Activated naive CD4-positive, alpha-beta T cell treated with anti-CD3 and anti-CD28 coated beads, Interleukin-2, amount 50 U/mL, for 24 hours (primary cell): ENCODE results near the gene SSX2IP.
A peak's percentile ranks its signal among the peaks of the same experiment; 100 is the strongest.
"Not testable (repeated sequence)": the region's sequence is repeated elsewhere in the genome, so short reads cannot be mapped to it uniquely, and the experiment has no call there.

Source experiments
- H3K27ac Mint-ChIP-seq: one replicate; pipeline ENCODE4 v1.8.0; 2021; ENCODE audit warnings: mild to moderate bottlenecking, mixed read lengths
- H3K27me3 Mint-ChIP-seq: one replicate; pipeline ENCODE4 v1.8.0; 2021; ENCODE audit warnings: mixed read lengths
- H3K36me3 Mint-ChIP-seq: one replicate; pipeline ENCODE4 v1.8.0; 2021; ENCODE audit warnings: mixed read lengths
- H3K4me1 Mint-ChIP-seq: one replicate; pipeline ENCODE4 v1.8.0; 2021; ENCODE audit warnings: mixed read lengths
- H3K4me3 Mint-ChIP-seq: one replicate; pipeline ENCODE4 v1.8.0; 2021; ENCODE audit warnings: mild to moderate bottlenecking, mixed read lengths
- H3K9me3 Mint-ChIP-seq: one replicate; pipeline ENCODE4 v1.8.0; 2021; ENCODE audit warnings: mixed read lengths

Gene SSX2IP

GRCh38 chr1:84690397-84691121 is at the start of gene SSX2IP:
TSS of gene SSX2IP (minus strand) at chr1:84690461. CDS start at chr1:84671219, 19,242 bp downstream.
- Mint-ChIP-seq H3K4me3 (peak within 1 kb of the TSS; percentile 97), H3K27me3 (no peaks in the 10 kb centered on the region), H3K36me3 (no peaks in the 10 kb centered on the region), H3K9me3 (no peaks in the 10 kb centered on the region), H3K4me1 (peaks cover 70% of the 10 kb centered on the region), H3K27ac (peak within 1 kb of the TSS; percentile 97)

GRCh38 chr1:84738237-84738636 is 48.0 kb upstream of the SSX2IP start:
- Mint-ChIP-seq H3K4me3 (no peak overlapping the region), H3K9me3 (no peaks in the 10 kb centered on the region), H3K27ac (no peak overlapping the region), H3K36me3 (no peaks in the 10 kb centered on the region), H3K27me3 (no peaks in the 10 kb centered on the region), H3K4me1 (no peaks in the 10 kb centered on the region)

GRCh38 chr1:84737590-84737989 is 47.3 kb upstream of the SSX2IP start:
- Mint-ChIP-seq H3K9me3 (no peaks in the 10 kb centered on the region), H3K27ac (no peak overlapping the region), H3K4me1 (no peaks in the 10 kb centered on the region), H3K4me3 (no peak overlapping the region), H3K36me3 (no peaks in the 10 kb centered on the region), H3K27me3 (no peaks in the 10 kb centered on the region)

- Mint-ChIP-seq H3K4me1 (no peaks in the 10 kb centered on the region), H3K27me3 (peaks cover 3% of the 10 kb centered on the region)
These were observed 46.7 kb upstream of the SSX2IP start for GRCh38 chr1:84736944-84737343.

GRCh38 chr1:84736445-84736844 is 46.2 kb upstream of the SSX2IP start:
- Mint-ChIP-seq H3K4me1 (no peaks in the 10 kb centered on the region), H3K27ac (no peak overlapping the region), H3K27me3 (peaks cover 3% of the 10 kb centered on the region), H3K9me3 (no peaks in the 10 kb centered on the region), H3K36me3 (peaks cover 1% of the 10 kb centered on the region), H3K4me3 (no peak overlapping the region)

More at GRCh38 chr1:84736944-84737343, 46.7 kb upstream of the SSX2IP start:
- Mint-ChIP-seq H3K36me3 (peaks cover 1% of the 10 kb centered on the region), H3K27ac (no peak overlapping the region), H3K4me3 (no peak overlapping the region), H3K9me3 (no peaks in the 10 kb centered on the region)

GRCh38 chr1:84735483-84735882 is 45.2 kb upstream of the SSX2IP start:
- no peaks in the 10 kb centered on the region for H3K4me1 Mint-ChIP-seq
- H3K4me3 Mint-ChIP-seq: no peak overlapping the region
- H3K36me3 Mint-ChIP-seq: peaks cover 1% of the 10 kb centered on the region
- no peak overlapping the region for H3K27ac Mint-ChIP-seq
- peaks cover 3% of the 10 kb centered on the region for H3K27me3 Mint-ChIP-seq
- no peaks in the 10 kb centered on the region for H3K9me3 Mint-ChIP-seq

- Mint-ChIP-seq H3K4me3 (no peak overlapping the region), H3K27me3 (peaks cover 3% of the 10 kb centered on the region), H3K27ac (no peak overlapping the region), H3K4me1 (no peaks in the 10 kb centered on the region), H3K9me3 (no peaks in the 10 kb centered on the region), H3K36me3 (peaks cover 1% of the 10 kb centered on the region)
These were observed 42.3 kb upstream of the SSX2IP start for GRCh38 chr1:84732520-84732919.

- H3K27me3 Mint-ChIP-seq: peaks cover 3% of the 10 kb centered on the region
- H3K9me3 Mint-ChIP-seq: no peaks in the 10 kb centered on the region
These were observed 41.3 kb upstream of the SSX2IP start for GRCh38 chr1:84731519-84731918.

GRCh38 chr1:84727711-84728110 is 37.5 kb upstream of the SSX2IP start:
- not testable (repeated sequence) for H3K4me1 Mint-ChIP-seq, H3K27ac Mint-ChIP-seq, H3K27me3 Mint-ChIP-seq, H3K36me3 Mint-ChIP-seq, H3K9me3 Mint-ChIP-seq, H3K4me3 Mint-ChIP-seq

More at GRCh38 chr1:84731519-84731918, 41.3 kb upstream of the SSX2IP start:
- Mint-ChIP-seq H3K4me3 (no peak overlapping the region), H3K36me3 (peaks cover 1% of the 10 kb centered on the region), H3K27ac (no peak overlapping the region), H3K4me1 (no peaks in the 10 kb centered on the region)

GRCh38 chr1:84726593-84727499 is 36.6 kb upstream of the SSX2IP start:
- no peak overlapping the region for H3K27ac Mint-ChIP-seq
- H3K9me3 Mint-ChIP-seq: no peaks in the 10 kb centered on the region
- no peaks in the 10 kb centered on the region for H3K27me3 Mint-ChIP-seq
- no peaks in the 10 kb centered on the region for H3K4me1 Mint-ChIP-seq
- no peaks in the 10 kb centered on the region for H3K36me3 Mint-ChIP-seq
- no peak overlapping the region for H3K4me3 Mint-ChIP-seq

GRCh38 chr1:84724128-84724860 is 34.0 kb upstream of the SSX2IP start:
- no peaks in the 10 kb centered on the region for H3K9me3 Mint-ChIP-seq
- no peaks in the 10 kb centered on the region for H3K36me3 Mint-ChIP-seq
- no peaks in the 10 kb centered on the region for H3K27me3 Mint-ChIP-seq
- H3K4me1 Mint-ChIP-seq: no peaks in the 10 kb centered on the region
- no peak overlapping the region for H3K27ac Mint-ChIP-seq
- no peak overlapping the region for H3K4me3 Mint-ChIP-seq

GRCh38 chr1:84722794-84723193 is 32.5 kb upstream of the SSX2IP start:
- Mint-ChIP-seq H3K36me3 (no peaks in the 10 kb centered on the region), H3K4me1 (no peaks in the 10 kb centered on the region)

GRCh38 chr1:84721872-84722271 is 31.6 kb upstream of the SSX2IP start:
- H3K27ac Mint-ChIP-seq, H3K4me3 Mint-ChIP-seq: not testable (repeated sequence)

More at GRCh38 chr1:84722794-84723193, 32.5 kb upstream of the SSX2IP start:
- H3K27me3 Mint-ChIP-seq: no peaks in the 10 kb centered on the region
- H3K27ac Mint-ChIP-seq: no peak overlapping the region
- H3K9me3 Mint-ChIP-seq: no peaks in the 10 kb centered on the region
- no peak overlapping the region for H3K4me3 Mint-ChIP-seq

GRCh38 chr1:84721152-84721551 is 30.9 kb upstream of the SSX2IP start:
- no peaks in the 10 kb centered on the region for H3K9me3 Mint-ChIP-seq
- H3K4me1 Mint-ChIP-seq: no peaks in the 10 kb centered on the region
- no peak overlapping the region for H3K27ac Mint-ChIP-seq
- no peaks in the 10 kb centered on the region for H3K27me3 Mint-ChIP-seq
- H3K36me3 Mint-ChIP-seq: no peaks in the 10 kb centered on the region
- H3K4me3 Mint-ChIP-seq: no peak overlapping the region

More at GRCh38 chr1:84721872-84722271, 31.6 kb upstream of the SSX2IP start:
- H3K9me3 Mint-ChIP-seq, H3K36me3 Mint-ChIP-seq, H3K4me1 Mint-ChIP-seq, H3K27me3 Mint-ChIP-seq: not testable (repeated sequence)

GRCh38 chr1:84720221-84720780 is 30.0 kb upstream of the SSX2IP start:
- H3K4me1 Mint-ChIP-seq: no peaks in the 10 kb centered on the region
- no peaks in the 10 kb centered on the region for H3K27me3 Mint-ChIP-seq
- no peak overlapping the region for H3K27ac Mint-ChIP-seq

More at GRCh38 chr1:84720221-84720780, 30.0 kb upstream of the SSX2IP start:
- Mint-ChIP-seq H3K9me3 (no peaks in the 10 kb centered on the region), H3K36me3 (no peaks in the 10 kb centered on the region), H3K4me3 (no peak overlapping the region)
